OCI-M1 (cell line): ENCODE results near the gene CMTM2.
"Not testable (repeated sequence)": the region's sequence is repeated elsewhere in the genome, so short reads cannot be mapped to it uniquely, and the experiment has no call there.

Experiments
- DNase-seq: peaks from one replicate; lab custom pipeline; 2025; lab: John Stamatoyannopoulos, UW

Gene CMTM2

DNA sequence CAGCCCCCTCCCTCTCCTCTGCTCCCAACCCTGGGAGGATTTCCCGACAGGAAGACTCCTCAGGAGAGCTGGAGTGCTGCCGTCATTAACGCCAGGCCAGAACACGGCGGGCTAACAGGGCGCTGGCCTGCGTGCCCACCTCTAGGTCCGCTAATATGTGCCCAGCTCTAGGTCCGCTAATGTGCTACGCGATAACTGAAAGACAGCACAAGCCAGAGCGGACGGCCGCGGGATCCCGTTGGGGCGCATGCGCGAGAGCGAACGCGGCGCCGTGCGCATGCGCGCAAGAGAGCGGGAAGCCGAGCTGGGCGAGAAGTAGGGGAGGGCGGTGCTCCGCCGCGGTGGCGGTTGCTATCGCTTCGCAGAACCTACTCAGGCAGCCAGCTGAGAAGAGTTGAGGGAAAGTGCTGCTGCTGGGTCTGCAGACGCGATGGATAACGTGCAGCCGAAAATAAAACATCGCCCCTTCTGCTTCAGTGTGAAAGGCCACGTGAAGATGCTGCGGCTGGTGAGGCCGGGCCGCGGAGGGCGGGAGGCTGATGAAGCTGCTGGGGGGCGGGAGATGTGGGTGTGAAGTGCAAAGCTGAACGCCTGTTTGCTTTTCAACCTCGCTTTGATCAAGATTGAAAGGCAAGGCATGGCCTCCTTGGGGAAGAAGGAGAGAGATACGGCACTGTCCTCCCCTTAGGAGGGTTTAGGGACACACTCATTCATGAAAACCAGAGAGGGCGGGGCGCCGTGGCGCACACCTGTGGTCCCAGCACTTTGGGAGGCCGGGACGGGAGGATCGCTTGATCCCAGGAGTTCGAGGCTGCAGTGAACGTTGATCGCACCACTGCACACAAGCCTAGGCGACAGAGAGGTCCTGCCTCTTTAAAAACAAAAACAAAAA lies 26.7 kb upstream of the CMTM2 start, which contains the start of gene CKLF:
Gene CKLF (plus strand): TSS at position 291 of the 892 bp plus-strand sequence. CDS start 140 bp downstream, at position 431.
- DNase-seq: peak; percentile 97

DNA sequence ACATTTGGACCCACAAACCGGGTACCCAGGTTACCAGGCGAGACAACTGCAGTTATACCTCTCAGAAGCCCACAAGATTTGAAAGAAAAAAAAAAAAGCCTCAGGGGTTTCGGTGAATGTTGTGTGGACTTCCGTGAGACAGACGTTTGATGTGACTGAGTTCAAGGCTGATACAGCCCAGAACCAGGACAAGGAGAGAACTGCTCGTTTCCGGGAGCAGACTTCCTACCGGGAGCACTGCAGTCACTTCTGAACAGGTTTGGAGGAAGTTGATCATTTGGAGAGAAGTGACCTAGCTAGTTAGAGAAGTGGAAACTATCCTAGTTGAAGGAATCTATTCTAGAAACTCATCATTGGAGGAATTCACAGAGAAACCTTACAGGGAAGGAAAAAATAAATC lies 26.0 kb upstream of the CMTM2 start:
- DNase-seq: peak; percentile 44

DNA sequence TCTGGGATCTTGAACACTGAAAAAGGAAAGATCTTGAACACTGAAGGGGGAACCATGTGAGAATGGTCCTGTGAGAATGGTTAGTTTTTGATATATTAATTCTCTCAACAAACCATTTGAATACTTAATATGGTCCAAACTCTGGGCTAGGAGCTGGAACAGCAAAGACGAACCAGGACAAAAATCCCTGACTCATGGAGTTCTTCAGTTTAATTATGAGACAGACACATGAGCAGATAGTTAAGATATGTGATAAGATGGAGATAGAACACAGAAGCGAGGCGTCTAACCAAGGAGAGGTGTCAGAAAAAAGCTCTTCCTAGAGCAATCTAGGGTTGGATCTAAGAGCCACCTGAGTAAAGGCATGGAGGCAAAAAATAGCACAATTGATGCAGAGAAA lies 25.2 kb upstream of the CMTM2 start:
- no peak for DNase-seq

DNA sequence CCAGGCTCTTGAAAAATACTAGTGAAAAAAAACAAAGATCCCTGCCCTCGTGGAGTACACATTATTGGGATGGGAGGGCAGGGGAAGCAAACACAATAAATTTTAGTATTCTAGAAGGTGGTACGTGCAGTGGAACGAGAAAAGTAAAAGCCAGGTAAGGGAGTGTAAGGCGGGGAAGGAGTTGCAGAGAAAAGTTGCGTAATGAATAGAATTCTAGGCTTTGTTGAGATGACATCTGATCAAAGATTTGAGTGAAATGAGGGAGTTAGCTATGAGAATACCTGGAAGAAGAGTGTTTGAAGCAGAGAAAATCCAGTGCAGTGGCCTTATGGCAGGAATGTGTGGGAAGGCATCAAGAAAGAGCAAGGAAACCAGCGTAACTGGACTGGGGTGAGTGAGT lies 24.8 kb upstream of the CMTM2 start:
- DNase-seq: no peak

DNA sequence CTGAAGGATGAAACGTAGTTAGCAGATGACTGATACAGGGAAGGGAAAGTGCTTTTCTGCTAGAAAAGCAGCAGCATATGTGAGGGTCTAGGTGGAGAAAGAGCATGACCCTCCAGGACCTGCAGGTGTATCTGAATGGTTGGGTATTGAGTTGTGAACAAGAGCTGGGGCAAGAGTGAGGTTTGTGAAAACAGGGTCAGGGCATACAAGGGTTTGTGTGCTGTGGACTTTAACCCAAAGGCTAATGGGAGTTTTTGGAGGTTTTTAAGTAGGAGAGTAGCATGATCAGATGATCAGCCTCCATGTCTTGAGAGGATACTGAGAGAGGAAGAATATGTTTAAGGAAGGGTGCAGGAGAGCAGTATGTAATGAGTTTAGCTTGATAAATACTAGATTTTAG lies 19.2 kb upstream of the CMTM2 start:
- no peak for DNase-seq

DNA sequence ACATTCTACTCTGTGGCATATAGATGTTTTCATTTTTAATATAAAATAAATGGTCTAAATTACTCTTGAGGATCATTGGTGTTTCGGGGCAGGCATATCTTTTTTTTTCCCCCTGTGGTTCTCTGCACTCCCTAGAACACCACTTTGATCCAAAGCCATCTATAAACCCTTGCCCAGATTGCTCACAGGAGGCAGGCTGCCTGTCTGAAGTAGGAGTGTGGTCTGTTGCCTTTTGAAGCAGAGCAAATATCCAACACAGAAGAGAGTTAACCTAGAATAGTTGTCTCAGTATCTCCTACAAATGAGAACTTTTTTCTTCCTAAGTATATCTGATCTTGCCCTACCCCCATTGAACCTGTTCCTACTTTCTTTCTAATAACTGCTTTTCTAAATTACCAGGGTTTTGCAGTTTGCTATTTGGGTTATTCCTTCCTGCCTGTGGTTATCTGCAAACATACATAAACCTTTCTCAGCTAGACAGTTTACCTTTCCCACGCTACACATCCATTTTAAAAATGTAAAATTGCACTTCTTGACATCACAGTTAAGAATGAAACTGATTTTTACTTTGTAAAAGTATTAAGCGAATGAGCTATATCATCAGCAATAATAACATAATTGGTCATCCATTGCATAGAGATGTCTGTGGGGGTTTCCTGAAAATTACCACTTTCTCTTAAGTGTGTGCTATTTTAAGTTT lies 17.7 kb upstream of the CMTM2 start:
- peak; percentile 21 for DNase-seq

DNA sequence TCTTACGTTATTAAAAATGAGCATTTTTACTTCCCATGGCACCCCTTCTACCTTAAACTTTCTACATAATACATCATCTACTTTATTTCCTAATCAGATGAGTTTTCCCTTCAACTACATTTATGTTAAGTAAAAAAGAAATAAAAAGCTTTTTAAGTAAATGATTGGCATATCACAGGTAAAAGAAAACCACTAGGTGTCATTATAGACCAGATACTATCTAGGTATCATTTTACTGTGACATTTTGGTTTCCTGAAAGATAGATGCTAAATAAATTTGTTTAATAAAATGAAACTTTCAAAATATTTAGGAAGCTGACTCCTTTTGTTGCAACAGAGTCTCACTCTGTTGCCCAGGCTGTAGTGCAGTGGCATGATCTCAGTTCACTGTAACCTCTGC lies 16.9 kb upstream of the CMTM2 start:
- peak; percentile 15 for DNase-seq

DNA sequence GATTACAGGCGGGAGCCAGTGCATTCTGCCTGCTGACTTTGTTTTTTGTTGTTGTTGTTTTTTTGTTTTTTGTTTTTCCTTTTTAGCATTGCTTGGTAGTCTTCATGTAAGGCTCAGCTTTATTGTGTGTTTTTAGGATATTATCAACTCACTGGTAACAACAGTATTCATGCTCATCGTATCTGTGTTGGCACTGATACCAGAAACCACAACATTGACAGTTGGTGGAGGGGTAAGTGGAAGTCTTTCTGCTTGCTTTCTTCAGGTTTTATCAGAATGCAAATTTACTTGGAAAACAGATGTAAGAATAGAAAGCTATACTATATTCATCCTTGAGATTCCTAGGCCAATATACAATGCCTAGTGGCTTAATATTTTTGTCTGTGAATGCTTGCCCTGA lies 16.3 kb upstream of the CMTM2 start:
- peak; percentile 89 for DNase-seq

DNA sequence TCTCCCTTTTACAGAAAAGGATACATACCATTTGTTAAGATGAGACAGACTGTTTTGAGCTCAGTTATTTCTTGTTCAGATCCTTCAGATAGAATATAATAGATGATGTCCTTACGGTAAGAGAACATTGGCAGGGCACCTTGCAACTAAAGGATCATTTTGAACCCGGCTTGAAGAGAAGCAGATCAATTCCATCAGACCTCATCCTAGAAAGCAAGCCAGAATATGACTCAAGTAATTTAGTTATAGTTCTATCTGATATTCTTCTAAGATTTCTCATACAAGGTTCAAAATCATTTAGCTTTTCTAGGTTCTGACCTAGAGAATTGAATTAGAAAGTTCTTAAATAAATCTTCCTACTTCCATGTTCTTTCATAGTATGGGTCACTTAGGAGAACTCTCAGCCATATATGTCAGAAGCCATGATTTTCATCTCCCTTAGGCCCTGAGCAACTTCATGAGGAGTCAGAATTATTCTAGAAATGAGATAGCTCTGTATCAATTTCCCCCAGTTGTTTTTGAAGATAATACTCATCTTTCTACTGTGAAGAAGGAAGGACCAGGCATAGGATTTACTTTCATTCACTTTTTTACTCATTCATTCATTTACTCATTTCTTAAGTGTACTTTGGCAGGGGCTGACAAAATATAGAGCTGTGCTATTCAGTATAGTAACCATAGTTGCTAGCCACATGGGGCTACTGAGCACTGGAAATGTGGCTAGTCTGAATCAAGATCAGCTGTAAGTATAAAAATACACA lies 15.5 kb upstream of the CMTM2 start:
- DNase-seq: peak; percentile 46

DNA sequence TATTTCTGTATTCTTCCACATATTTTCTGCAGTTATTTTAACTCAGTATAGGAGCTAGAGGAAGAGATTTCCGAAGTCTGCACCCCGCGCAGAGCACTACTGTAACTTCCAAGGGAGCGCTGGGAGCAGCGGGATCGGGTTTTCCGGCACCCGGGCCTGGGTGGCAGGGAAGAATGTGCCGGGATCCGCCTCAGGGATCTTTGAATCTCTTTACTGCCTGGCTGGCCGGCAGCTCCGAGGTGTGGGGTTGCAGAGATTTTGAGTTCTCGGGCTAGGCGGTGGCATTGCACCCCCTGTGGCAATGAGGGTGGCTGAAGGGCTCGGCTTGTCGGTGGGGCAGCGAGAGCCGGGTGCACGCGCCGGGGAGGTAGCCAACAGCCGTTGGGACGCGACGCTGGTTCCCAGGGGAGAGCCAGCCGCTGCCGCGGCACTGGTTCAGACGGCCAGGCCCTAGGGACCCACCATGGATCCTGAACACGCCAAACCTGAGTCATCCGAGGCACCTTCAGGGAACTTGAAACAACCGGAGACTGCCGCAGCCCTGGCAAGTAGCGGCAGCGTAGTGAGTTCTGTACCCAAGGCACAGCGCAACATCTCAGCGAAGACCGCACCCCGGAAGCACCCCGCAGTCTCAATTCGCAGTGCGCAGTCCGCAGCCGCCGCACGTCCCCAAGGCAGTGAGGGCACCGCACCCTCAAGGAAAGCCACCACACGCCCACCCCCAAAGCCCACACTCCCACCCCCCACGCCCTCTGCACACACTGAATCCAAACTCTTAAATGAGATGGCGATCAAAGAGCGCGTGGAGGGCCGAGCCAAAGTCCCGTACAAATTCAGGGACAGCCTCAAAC lies 13.0 kb upstream of the CMTM2 start, which contains the start of gene CMTM1:
Gene CMTM1 (plus strand): TSS at position 389 of the 851 bp plus-strand sequence. CDS start 75 bp downstream, at position 464.
- DNase-seq: no peak

DNA sequence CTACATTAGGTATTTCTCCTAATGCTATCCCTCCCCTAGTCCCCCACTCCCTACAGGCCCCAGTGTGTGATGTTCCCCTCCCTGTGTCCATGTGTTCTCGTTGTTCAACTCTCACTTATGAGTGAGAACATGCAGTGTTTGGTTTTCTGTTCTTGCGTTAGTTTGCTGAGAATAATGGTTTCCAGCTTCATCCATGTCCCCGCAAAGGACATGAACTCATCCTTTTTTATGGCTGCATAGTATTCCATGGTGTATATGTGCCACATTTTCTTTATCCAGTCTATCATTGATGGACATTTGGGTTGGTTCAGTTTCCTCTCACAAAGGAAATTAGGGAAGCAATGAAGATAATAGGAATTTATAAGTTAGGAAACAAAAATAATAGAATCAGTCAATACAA lies 12.0 kb upstream of the CMTM2 start:
- DNase-seq: not testable (repeated sequence)

DNA sequence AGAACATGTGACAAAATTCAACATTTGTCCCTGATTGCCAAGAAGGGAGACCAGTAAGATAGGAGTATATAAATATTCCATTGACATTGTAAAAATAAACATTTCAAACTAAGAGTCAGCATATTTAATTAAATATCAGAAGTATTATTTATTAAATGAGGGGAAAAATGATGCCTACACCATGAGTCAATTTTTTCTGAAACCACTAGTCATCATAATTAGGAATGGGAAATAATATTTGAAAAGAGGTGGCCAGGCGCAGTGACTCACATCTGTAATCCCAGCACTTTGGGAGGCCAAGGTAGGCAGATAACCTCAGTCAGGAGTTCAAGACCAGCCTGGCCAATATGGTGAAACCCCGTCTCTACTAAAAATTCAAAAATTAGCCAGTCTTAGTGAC lies 10.9 kb upstream of the CMTM2 start:
- DNase-seq: no peak

DNA sequence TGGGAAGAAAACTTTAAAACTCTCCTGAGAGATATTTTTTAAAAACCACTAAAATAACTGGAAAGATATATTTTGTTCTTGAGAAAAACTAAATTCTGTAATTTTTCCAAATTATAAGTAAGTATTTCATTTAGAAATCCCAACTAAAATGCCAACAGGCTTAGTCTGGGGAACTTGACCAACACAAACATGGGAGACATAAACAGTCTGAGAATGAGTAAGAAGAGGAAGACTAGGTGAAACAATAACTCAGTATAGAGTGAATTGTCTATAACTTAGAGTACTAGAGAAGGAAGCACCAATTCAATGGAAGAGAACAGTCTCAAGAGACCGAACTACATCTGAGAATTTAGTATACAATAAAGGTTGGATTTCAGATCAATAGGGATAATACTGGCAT lies 10.1 kb upstream of the CMTM2 start:
- no peak for DNase-seq

DNA sequence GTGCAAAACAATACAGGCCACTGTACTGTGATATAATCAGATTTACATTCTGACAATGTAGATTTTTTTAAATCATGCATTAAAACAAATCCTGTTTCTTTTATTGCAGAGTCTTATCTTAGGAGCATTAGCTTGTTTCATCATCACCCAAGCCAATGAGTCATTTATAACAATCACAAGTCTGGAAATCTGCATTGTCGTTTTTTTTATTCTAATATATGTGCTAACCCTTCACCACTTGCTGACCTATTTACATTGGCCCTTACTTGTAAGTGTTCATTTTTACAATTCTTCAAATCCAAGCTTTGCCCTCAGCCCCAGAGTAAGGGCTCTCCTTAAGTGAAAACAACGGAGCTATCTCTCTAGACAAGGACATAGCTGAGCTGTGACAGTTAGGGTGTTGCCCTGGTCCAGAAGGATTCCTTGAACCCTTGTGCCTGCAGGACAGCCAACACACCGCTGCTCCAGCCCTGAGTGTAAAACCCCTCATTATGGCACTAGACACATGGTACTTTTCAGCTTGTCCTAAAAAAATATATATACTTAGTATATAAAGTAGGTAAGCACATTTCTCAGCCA lies 9.3 kb upstream of the CMTM2 start:
- peak; percentile 65 for DNase-seq

DNA sequence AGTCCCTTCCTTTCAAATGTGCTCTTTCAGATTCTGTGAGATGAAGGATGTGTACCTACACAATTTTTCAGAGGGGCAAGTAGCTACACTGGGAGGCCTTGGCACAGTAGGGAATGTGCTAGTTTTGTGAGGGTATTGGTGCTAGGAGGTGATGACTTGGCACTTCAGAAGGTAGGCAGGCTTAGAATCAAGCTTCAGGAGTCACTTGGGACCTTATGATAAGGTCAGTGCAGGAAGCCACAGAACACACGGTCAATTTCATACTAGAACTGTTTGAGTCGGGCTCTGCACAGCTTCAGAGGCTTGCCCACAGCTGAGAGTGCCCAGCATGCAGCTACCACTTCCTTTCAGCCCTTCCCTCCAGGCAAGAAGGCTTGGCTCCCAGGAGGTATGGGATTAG lies 6.9 kb upstream of the CMTM2 start:
- peak; percentile 58 for DNase-seq

DNA sequence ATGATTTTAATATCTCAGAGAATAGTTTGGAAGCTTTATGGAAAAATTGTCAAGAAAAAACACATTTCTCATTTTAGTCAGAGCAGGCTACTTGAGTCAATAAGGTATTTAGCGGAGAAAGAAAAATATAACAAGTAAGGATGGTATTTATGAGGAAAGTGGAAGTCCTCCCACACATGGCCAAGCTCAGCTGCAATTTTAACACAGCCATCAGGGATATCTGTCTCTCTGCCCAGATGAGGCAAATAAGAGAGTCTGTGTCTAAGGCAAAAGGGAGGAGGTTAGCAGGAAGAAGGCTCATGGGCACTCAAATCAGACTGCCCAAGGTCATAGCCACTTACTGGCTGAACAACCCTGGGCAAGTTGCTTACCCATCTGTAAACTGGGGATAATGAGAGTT lies 5.2 kb upstream of the CMTM2 start:
- DNase-seq: peak; percentile 55

DNA sequence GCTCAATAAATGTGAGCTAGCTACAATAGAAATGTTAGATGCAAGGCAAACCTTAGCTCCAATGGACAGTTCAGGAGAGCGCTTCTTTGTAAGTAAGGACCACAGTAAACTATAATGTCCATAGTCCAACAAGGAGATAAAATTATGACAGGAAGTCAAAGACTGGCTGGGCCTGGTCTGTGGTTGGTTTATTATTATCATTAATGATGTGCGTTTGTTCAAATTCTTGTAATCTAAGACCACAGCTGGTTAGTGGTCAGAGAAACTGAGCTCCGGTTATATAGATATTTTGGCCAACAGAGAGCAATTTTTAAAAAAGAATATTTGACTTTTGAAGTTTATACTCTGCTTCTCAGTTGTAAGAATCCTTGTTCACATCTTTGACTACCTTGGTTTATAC lies 4.7 kb upstream of the CMTM2 start:
- DNase-seq: peak; percentile 67

DNA sequence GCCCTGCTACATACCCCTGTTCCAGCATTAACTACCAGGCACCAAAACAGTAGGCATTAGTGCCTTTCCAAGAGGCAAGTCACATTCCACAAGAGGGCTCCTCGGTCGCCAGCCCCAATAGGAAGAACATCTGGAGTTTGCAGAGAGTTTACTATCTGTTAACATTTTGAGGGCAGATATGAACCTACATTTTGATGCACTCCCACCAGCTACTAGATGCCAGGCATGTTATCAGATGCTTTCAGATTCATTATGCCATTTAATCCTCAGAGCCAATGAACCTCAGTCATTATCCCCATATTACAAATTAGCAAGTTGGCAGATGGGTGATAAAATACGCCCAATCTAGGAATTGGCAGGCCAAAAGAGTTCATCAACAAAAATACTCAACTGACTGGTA lies 4.2 kb upstream of the CMTM2 start:
- peak; percentile 45 for DNase-seq

DNA sequence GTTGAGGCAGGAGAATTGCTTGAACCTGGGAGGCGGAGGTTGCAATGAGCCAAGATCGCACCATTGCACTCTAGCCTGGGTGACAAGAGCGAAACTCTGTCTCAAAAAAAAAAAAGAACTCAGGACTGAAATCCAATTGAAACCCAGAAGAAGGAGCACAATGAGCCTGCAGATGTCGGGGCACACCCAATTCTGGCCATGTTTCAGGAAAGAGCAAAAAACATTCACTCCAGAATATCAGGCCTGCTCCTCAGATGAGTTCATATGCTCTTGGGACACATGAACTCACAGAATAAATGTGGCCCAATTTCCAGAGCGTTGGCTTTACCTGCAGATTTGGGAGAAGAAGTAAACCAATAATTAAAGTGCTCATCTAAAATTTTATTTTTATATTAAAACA lies 3.0 kb upstream of the CMTM2 start:
- no peak for DNase-seq

DNA sequence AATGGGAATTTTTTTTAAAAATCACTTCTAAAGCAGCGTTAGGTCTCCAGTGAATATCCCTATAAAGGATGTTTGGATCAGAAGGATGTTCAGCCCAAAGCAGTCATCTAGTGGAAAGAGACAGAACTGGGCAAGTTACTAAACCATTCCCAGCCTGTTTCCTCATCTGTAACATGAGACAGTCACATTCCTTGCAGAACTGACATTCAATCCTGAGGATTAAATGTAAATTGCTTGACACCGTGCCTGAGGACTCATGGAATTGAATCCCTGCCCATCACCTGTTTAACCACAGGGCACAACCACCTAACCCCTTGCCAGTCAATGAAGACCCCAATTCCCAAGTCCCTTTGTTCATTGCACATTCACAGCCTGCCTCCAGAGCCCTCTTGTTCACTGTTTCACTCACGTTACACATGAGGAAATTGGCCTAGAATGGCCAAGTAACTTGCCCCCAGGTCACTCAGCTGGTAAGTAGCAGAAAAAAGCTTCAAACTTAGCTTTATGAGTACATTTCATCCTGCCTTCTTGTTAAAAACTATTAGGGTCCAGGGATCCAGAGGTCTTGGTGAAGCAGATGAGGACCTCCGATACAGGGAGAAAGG lies 1.4 kb downstream of the CMTM2 start:
- no peak for DNase-seq
